GM21723 (cell line): ENCODE measurements around the gene CPS1.

Experiments used
- ATAC-seq: cut with Tn5 transposase; IDR thresholded peaks from one replicate; pipeline ENCODE4 v1.9.1; 2021; ENCODE audit warnings: mild to moderate bottlenecking, moderate library complexity; ENCODE audit not compliant: unreplicated experiment

The CPS1 gene

GRCh38 chr2:210546424-210547208 is 9.8 kb upstream of the CPS1 start:
- no peak for ATAC-seq

- no peak for ATAC-seq
Observed at GRCh38 chr2:210548031-210548430, 8.4 kb upstream of the CPS1 start.

GRCh38 chr2:210548878-210549384 is 7.5 kb upstream of the CPS1 start:
- no peak for ATAC-seq

- ATAC-seq = no peak
Observed at GRCh38 chr2:210551001-210551400, 5.4 kb upstream of the CPS1 start.

- ATAC-seq = no peak
Observed at GRCh38 chr2:210553373-210553772, 3.0 kb upstream of the CPS1 start.

GRCh38 chr2:210555555-210555954 is 844 bp upstream of the CPS1 start:
- no peak for ATAC-seq

- no peak for ATAC-seq
Observed at GRCh38 chr2:210557721-210558120, 1.3 kb downstream of the CPS1 start.

GRCh38 chr2:210558708-210559107 is 2.3 kb downstream of the CPS1 start:
- no peak for ATAC-seq

GRCh38 chr2:210559182-210559581 is 2.8 kb downstream of the CPS1 start:
- ATAC-seq = no peak

- no peak for ATAC-seq
Observed at GRCh38 chr2:210561475-210561874, 5.1 kb downstream of the CPS1 start.

- no peak for ATAC-seq
Observed at GRCh38 chr2:210562091-210562490, 5.7 kb downstream of the CPS1 start.

GRCh38 chr2:210562502-210563080 is 6.2 kb downstream of the CPS1 start:
- no peak for ATAC-seq

- no peak for ATAC-seq
Observed at GRCh38 chr2:210567279-210567678, 10.9 kb downstream of the CPS1 start.

- no peak for ATAC-seq
Observed at GRCh38 chr2:210568108-210568507, 11.7 kb downstream of the CPS1 start.

GRCh38 chr2:210577263-210578071 is 21.1 kb downstream of the CPS1 start:
- ATAC-seq = peak; percentile 97

GRCh38 chr2:210584834-210585233 is 28.4 kb downstream of the CPS1 start:
- ATAC-seq = no peak

- ATAC-seq = no peak
Observed at GRCh38 chr2:210586381-210586780, 30.0 kb downstream of the CPS1 start.

- ATAC-seq = no peak
Observed at GRCh38 chr2:210591663-210592062, 35.3 kb downstream of the CPS1 start.

- no peak for ATAC-seq
Observed at GRCh38 chr2:210592726-210593125, 36.3 kb downstream of the CPS1 start.

GRCh38 chr2:210593166-210593565 is 36.8 kb downstream of the CPS1 start:
- ATAC-seq = no peak

- no peak for ATAC-seq
Observed at GRCh38 chr2:210598219-210598618, 41.8 kb downstream of the CPS1 start.

- ATAC-seq = no peak
Observed at GRCh38 chr2:210599476-210599875, 43.1 kb downstream of the CPS1 start.
